HG03565 (cell line): ENCODE data around the gene SLC12A8.

Experiments
- ATAC-seq: cut with Tn5 transposase; IDR thresholded peaks from one replicate; pipeline ENCODE4 v1.9.1; 2021; ENCODE audit warnings: mild to moderate bottlenecking, moderate library complexity; ENCODE audit not compliant: unreplicated experiment

SLC12A8 gene

GRCh38 chr3:125212509-125213363 lies at the start of gene SLC12A8:
TSS of gene SLC12A8 (minus strand) at chr3:125212748. CDS start at chr3:125211349, 1,399 bp downstream.
- ATAC-seq = no peak

DNA sequence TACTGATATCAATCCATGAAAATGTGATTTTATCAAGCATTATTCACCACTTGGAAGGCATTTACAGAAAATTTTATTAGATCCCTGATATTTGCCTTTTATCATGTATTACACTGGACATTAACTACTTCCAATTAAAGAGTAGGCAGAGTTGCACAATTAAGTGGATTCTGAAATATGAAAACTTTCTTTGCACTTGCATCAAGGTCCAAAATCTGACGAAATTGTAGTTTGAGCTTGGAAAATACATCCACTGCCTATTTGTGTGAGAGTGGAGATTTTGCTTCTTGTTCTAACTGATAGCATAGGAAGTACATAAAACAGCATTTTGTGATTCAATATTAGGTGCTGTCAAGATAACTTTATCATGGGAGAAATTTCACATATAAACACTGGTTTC lies 49.6 kb upstream of the SLC12A8 start:
- ATAC-seq = no peak

- no peak for ATAC-seq
Observed at GRCh38 chr3:125261031-125261430, 48.5 kb upstream of the SLC12A8 start.

DNA sequence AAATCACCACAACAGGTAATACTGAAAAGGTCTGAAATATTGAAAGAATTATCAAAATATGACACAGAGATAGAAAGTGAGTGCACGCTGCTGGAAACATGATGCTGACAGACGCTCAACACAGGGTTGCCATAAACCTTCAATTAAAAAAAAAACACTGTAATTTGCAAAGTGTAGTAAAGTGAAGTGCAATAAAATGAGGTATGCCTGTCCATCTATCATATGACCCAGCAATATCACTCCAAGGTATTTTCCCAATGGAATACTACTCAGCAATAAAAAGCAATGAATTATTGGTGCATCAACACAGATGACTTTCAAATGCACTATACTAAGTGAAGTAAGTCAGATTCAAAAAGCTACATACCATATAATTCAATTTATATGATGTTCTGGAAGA lies 47.6 kb upstream of the SLC12A8 start:
- no peak for ATAC-seq

- no peak for ATAC-seq
Observed at GRCh38 chr3:125257536-125257935, 45.0 kb upstream of the SLC12A8 start.

GRCh38 chr3:125256675-125257074 lies 44.1 kb upstream of the SLC12A8 start:
- ATAC-seq = no peak

DNA sequence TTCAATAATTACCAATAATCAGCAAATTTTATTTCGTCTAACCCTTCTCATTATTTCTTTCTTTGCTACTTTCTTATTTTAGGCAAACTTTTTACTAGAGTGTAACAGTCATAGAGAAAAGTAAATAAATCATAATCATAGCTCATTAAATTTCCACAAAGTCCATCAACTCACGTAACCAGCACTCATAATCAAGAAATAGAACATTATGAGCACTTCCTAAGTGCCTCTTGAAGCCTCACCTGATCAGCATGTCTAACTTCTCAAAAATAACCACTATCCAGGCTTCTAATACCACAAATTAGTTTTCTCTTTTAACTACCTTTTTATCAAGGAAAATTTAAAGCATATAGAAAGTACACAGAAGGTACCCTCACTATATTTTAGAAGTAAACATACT lies 38.4 kb upstream of the SLC12A8 start:
- ATAC-seq = no peak

DNA sequence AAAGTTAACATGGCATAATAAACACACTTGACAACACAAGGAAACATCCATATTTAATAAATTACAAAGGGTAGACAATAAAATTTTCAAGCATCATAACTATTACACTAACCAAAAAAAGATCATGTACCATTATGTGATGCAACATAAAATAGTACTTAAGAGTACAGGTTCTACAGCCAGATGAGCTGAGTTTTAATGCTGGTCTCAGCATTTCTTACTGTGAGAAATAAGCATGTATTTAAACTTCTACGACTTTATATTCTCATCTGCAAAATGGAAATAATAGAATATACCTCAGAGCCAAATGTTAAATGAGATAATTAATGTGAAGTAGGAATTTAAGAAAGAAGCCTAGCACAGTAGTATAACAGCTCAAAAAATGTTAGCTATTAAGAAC lies 33.7 kb upstream of the SLC12A8 start:
- no peak for ATAC-seq

DNA sequence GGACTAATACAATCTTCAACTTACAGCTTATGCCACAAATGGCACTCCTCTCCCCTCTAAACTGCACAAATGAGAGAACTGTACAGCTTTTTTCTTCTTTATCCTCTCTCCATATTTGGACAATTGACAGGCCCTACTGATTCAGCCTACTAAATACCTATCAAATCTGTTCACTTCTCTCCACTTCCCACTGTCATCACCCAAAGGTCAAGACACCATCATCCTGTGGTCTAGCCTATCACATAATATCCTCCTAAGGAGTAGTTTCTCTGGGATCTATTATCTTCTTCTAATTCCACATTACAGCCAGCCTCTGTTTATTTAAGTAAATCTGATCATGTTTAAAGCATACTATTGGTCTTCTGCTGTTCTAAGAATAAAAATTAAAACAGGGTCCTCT lies 33.0 kb upstream of the SLC12A8 start:
- no peak for ATAC-seq

- ATAC-seq = no peak
Observed at GRCh38 chr3:125240496-125240895, 27.9 kb upstream of the SLC12A8 start.

- ATAC-seq = no peak
Observed at GRCh38 chr3:125239266-125239665, 26.7 kb upstream of the SLC12A8 start.

- no peak for ATAC-seq
Observed at GRCh38 chr3:125238759-125239158, 26.2 kb upstream of the SLC12A8 start.

- ATAC-seq = no peak
Observed at GRCh38 chr3:125236331-125236903, 23.9 kb upstream of the SLC12A8 start.

DNA sequence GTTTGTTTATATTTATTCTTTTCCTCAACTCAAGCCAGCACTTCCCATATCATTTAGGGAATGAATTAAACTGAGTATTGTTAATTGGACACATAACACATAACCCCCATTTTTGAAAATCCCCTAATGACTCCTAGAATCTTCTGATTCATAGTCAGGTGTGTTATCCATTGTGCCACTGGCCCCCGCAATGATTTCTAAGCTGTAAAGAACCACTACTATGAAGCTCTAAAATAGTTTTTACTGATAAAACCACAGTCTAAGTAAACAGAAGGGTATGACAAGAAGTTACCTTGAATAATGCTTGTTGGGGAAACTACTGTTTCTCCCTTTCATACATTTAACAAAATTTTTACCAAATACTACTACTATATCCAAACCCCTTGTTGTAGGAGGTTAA lies 22.3 kb upstream of the SLC12A8 start:
- ATAC-seq = no peak

DNA sequence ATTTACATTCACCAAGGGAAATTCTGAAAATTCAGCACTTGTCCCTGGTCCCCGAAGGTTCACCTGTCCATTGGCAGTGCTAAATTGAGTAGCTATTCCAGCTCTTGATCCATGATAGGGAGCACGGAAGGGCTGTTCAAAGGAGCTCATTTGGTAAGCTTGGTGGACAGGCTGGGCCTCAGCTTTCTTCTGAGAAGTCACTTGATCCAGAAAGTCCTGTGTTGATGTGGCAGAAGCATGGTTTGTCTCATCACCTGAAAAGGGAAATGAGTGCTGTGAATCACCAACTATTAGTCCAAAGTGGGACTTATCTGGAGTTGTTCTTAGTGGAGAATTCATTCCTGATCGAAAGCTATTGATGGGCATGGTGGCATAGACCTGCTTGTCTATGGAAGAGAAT lies 19.9 kb upstream of the SLC12A8 start:
- ATAC-seq = no peak

DNA sequence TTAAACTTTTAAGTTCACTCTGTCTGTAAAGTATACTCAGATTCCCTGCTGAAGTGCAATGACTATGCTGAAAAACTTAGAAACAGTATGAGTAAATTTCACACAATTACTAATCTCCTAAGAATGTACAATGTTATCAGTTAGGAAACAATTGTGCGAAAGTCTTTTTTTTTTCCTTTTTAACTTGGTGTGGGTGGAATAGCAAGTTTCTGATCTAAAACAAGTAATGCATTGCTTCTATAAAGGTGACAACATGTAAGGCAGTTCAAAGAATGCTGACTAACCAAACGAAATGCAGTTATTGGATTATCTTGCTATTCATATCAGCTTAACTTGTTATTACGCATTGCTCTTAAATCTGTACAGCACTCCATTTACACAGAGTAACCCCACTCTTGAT lies 19.3 kb upstream of the SLC12A8 start:
- peak; percentile 69 for ATAC-seq

GRCh38 chr3:125229707-125230106 lies 17.2 kb upstream of the SLC12A8 start:
- ATAC-seq = no peak

- no peak for ATAC-seq
Observed at GRCh38 chr3:125229168-125229567, 16.6 kb upstream of the SLC12A8 start.

GRCh38 chr3:125221831-125222230 lies 9.3 kb upstream of the SLC12A8 start:
- no peak for ATAC-seq

GRCh38 chr3:125220727-125221429 lies 8.3 kb upstream of the SLC12A8 start:
- ATAC-seq = no peak

- ATAC-seq = no peak
Observed at GRCh38 chr3:125220183-125220582, 7.6 kb upstream of the SLC12A8 start.

- ATAC-seq = no peak
Observed at GRCh38 chr3:125219261-125219701, 6.7 kb upstream of the SLC12A8 start.
